LNCaP clone FGC (cell line): ENCODE measurements around the gene ACACA.
"Not testable (repeated sequence)": the region's sequence is repeated elsewhere in the genome, so short reads cannot be mapped to it uniquely, and the experiment has no call there.

Source experiments
- DNase-seq: peaks from one replicate; pipeline ENCODE4 v3.0.0-alpha.2; 2011; ENCODE audit warnings: low read depth
- H3K4me3 ChIP-seq: 2 replicates; pipeline ENCODE4 v1.5.1; 2011; ENCODE audit warnings: mild to moderate bottlenecking, low read depth, low read length, control low read depth
- CTCF ChIP-seq: IDR thresholded peaks from 2 replicates; pipeline ENCODE4 v1.5.1; 2012; ENCODE audit warnings: mild to moderate bottlenecking; ENCODE audit not compliant: control insufficient read depth, insufficient read depth; ENCODE audit errors: extremely low read depth

Gene ACACA

GRCh38 chr17:37084372-37084771, 322.3 kb downstream of the ACACA start:
- no peak for TF ChIP-seq CTCF
- no peak for DNase-seq

GRCh38 chr17:37083456-37083855, 323.2 kb downstream of the ACACA start:
- no peak overlapping the region for H3K4me3 ChIP-seq
- no peak for TF ChIP-seq CTCF
- DNase-seq = no peak

More at GRCh38 chr17:37084372-37084771, 322.3 kb downstream of the ACACA start:
- H3K4me3 ChIP-seq = no peak overlapping the region

- no peak for TF ChIP-seq CTCF
- no peak for DNase-seq
- no peak overlapping the region for H3K4me3 ChIP-seq
These were observed 323.7 kb downstream of the ACACA start for GRCh38 chr17:37082985-37083384.

GRCh38 chr17:37082311-37082860, 324.2 kb downstream of the ACACA start:
- no peak overlapping the region for H3K4me3 ChIP-seq
- no peak for DNase-seq
- TF ChIP-seq CTCF = no peak

- no peak for DNase-seq
- no peak for TF ChIP-seq CTCF
- H3K4me3 ChIP-seq = no peak overlapping the region
These were observed 325.3 kb downstream of the ACACA start for GRCh38 chr17:37081287-37081686.

- H3K4me3 ChIP-seq = no peak overlapping the region
- no peak for TF ChIP-seq CTCF
- DNase-seq = no peak
These were observed 326.9 kb downstream of the ACACA start for GRCh38 chr17:37079735-37080134.

GRCh38 chr17:37079065-37079708, 327.4 kb downstream of the ACACA start:
- no peak for TF ChIP-seq CTCF
- DNase-seq = no peak
- H3K4me3 ChIP-seq = no peak overlapping the region

- DNase-seq = not testable (repeated sequence)
These were observed 333.2 kb downstream of the ACACA start for GRCh38 chr17:37073464-37073863.

More at GRCh38 chr17:37073464-37073863, 333.2 kb downstream of the ACACA start:
- H3K4me3 ChIP-seq = not testable (repeated sequence)
